IPS-20b (cell line): ENCODE results near the gene RPTOR.

Source experiments
- H3K27ac ChIP-seq: one replicate; pipeline ENCODE4 v1.5.1; 2013; ENCODE audit warnings: low read length
- H3K27me3 ChIP-seq: 2 replicates; pipeline ENCODE4 v1.6.1; 2013; ENCODE audit warnings: mild to moderate bottlenecking, low read length, inconsistent platforms; ENCODE audit not compliant: insufficient read depth
- H3K36me3 ChIP-seq: 2 replicates; pipeline ENCODE4 v1.6.1; 2013; ENCODE audit warnings: low read depth, mild to moderate bottlenecking, inconsistent platforms, low read length, moderate library complexity; ENCODE audit not compliant: insufficient read depth
- H3K4me1 ChIP-seq: 2 replicates; pipeline ENCODE4 v1.6.1; 2013; ENCODE audit warnings: mild to moderate bottlenecking, control low read depth, inconsistent platforms, low read length, moderate library complexity; ENCODE audit not compliant: insufficient read depth
- H3K4me3 ChIP-seq: 2 replicates; pipeline ENCODE4 v1.5.1; 2013; ENCODE audit warnings: mild to moderate bottlenecking, low read length, inconsistent platforms
- H3K9ac ChIP-seq: 2 replicates; pipeline ENCODE4 v1.6.1; 2013; ENCODE audit warnings: low read depth, mild to moderate bottlenecking, inconsistent platforms, low read length, moderate library complexity
- H3K9me3 ChIP-seq: 2 replicates; pipeline ENCODE4 v1.6.1; 2013; ENCODE audit warnings: mild to moderate bottlenecking, low read depth, low read length, inconsistent platforms; ENCODE audit not compliant: insufficient read depth

Gene RPTOR

GRCh38 chr17:80750263-80750662 lies 205.6 kb downstream of the RPTOR start:
- Histone ChIP-seq H3K4me1 (peaks cover 18% of the 10 kb centered on the region; the same call in 1 of the 2 replicates), H3K9ac (no peak overlapping the region), H3K9me3 (no peaks in the 10 kb centered on the region), H3K27ac (no peak overlapping the region), H3K4me3 (no peak overlapping the region), H3K36me3 (peaks cover 6% of the 10 kb centered on the region; the same call in 1 of the 2 replicates), H3K27me3 (no peaks in the 10 kb centered on the region)

GRCh38 chr17:80751070-80751945 lies 206.7 kb downstream of the RPTOR start:
- Histone ChIP-seq H3K27ac (no peak overlapping the region), H3K4me1 (peaks cover 18% of the 10 kb centered on the region; the same call in 1 of the 2 replicates), H3K9me3 (no peaks in the 10 kb centered on the region)

GRCh38 chr17:80751946-80752581 lies 207.4 kb downstream of the RPTOR start:
- peak overlapping the region; percentile 37; the same call in 1 of the 2 replicates for H3K4me3 ChIP-seq
- peaks cover 14% of the 10 kb centered on the region for H3K36me3 ChIP-seq
- peak overlapping the region; percentile 9; the same call in 1 of the 2 replicates for H3K9ac ChIP-seq
- H3K4me1 ChIP-seq = peaks cover 18% of the 10 kb centered on the region; the same call in 1 of the 2 replicates
- H3K9me3 ChIP-seq = no peaks in the 10 kb centered on the region
- H3K27me3 ChIP-seq = no peaks in the 10 kb centered on the region
- peak overlapping the region; percentile 35 for H3K27ac ChIP-seq

More at GRCh38 chr17:80751070-80751945, 206.7 kb downstream of the RPTOR start:
- Histone ChIP-seq H3K36me3 (peaks cover 12% of the 10 kb centered on the region), H3K27me3 (no peaks in the 10 kb centered on the region), H3K9ac (peak overlapping the region; percentile 9; the same call in 1 of the 2 replicates), H3K4me3 (peak overlapping the region; percentile 37; the same call in 1 of the 2 replicates)

GRCh38 chr17:80753685-80754345 lies 209.2 kb downstream of the RPTOR start:
- no peaks in the 10 kb centered on the region for H3K27me3 ChIP-seq
- peaks cover 14% of the 10 kb centered on the region for H3K36me3 ChIP-seq
- no peak overlapping the region for H3K27ac ChIP-seq
- no peak overlapping the region for H3K9ac ChIP-seq
- peaks cover 18% of the 10 kb centered on the region; the same call in 1 of the 2 replicates for H3K4me1 ChIP-seq
- H3K4me3 ChIP-seq = no peak overlapping the region
- no peaks in the 10 kb centered on the region for H3K9me3 ChIP-seq

GRCh38 chr17:80754846-80755245 lies 210.2 kb downstream of the RPTOR start:
- H3K4me1 ChIP-seq = peaks cover 18% of the 10 kb centered on the region; the same call in 1 of the 2 replicates
- no peak overlapping the region for H3K4me3 ChIP-seq
- H3K27ac ChIP-seq = no peak overlapping the region
- H3K9ac ChIP-seq = no peak overlapping the region
- H3K36me3 ChIP-seq = peaks cover 14% of the 10 kb centered on the region
- H3K27me3 ChIP-seq = no peaks in the 10 kb centered on the region
- H3K9me3 ChIP-seq = no peaks in the 10 kb centered on the region

GRCh38 chr17:80755650-80756405 lies 211.2 kb downstream of the RPTOR start:
- Histone ChIP-seq H3K4me1 (peaks cover 23% of the 10 kb centered on the region), H3K27ac (no peak overlapping the region), H3K9ac (no peak overlapping the region), H3K4me3 (no peak overlapping the region), H3K36me3 (peaks cover 14% of the 10 kb centered on the region), H3K9me3 (no peaks in the 10 kb centered on the region), H3K27me3 (no peaks in the 10 kb centered on the region)

GRCh38 chr17:80758481-80759376 lies 214.1 kb downstream of the RPTOR start:
- H3K27ac ChIP-seq = no peak overlapping the region
- H3K9ac ChIP-seq = no peak overlapping the region
- H3K4me1 ChIP-seq = peaks cover 6% of the 10 kb centered on the region; the same call in 1 of the 2 replicates

GRCh38 chr17:80759377-80759673 lies 214.7 kb downstream of the RPTOR start:
- no peak overlapping the region for H3K9ac ChIP-seq
- no peaks in the 10 kb centered on the region for H3K27me3 ChIP-seq
- no peaks in the 10 kb centered on the region for H3K9me3 ChIP-seq
- no peak overlapping the region for H3K27ac ChIP-seq
- H3K4me1 ChIP-seq = peaks cover 6% of the 10 kb centered on the region; the same call in 1 of the 2 replicates
- H3K4me3 ChIP-seq = no peak overlapping the region
- H3K36me3 ChIP-seq = peaks cover 12% of the 10 kb centered on the region

More at GRCh38 chr17:80758481-80759376, 214.1 kb downstream of the RPTOR start:
- Histone ChIP-seq H3K36me3 (peaks cover 14% of the 10 kb centered on the region), H3K27me3 (no peaks in the 10 kb centered on the region), H3K9me3 (no peaks in the 10 kb centered on the region), H3K4me3 (no peak overlapping the region)

GRCh38 chr17:80760511-80760911 lies 215.9 kb downstream of the RPTOR start:
- no peaks in the 10 kb centered on the region for H3K27me3 ChIP-seq
- no peak overlapping the region for H3K9ac ChIP-seq
- no peak overlapping the region for H3K27ac ChIP-seq
- peaks cover 6% of the 10 kb centered on the region; the same call in 1 of the 2 replicates for H3K4me1 ChIP-seq
- H3K36me3 ChIP-seq = peaks cover 8% of the 10 kb centered on the region
- no peaks in the 10 kb centered on the region for H3K9me3 ChIP-seq
- H3K4me3 ChIP-seq = no peak overlapping the region

- Histone ChIP-seq H3K9me3 (no peaks in the 10 kb centered on the region), H3K27ac (no peak overlapping the region), H3K36me3 (peaks cover 2% of the 10 kb centered on the region; the same call in 1 of the 2 replicates), H3K9ac (no peak overlapping the region), H3K27me3 (no peaks in the 10 kb centered on the region), H3K4me3 (no peak overlapping the region), H3K4me1 (peaks cover 6% of the 10 kb centered on the region; the same call in 1 of the 2 replicates)
Observed at GRCh38 chr17:80761110-80761871, 216.7 kb downstream of the RPTOR start.
